Upper lobe of left lung (tissue), 4 donors: Measurements from ENCODE around the gene ERF.

Experiments
- EP300 ChIP-seq, 4 donors: sonication (generic); formaldehyde crosslinking; IDR thresholded peaks; one replicate each; pipeline ENCODE4 v1.5.1; 2017; ENCODE audit warnings: antibody characterized with exemption in 4 of 4, control low read depth in 2 of 4
- POLR2A ChIP-seq, 4 donors: fragments of 450-650 bp; IDR thresholded peaks; one replicate each; pipeline ENCODE4 v1.5.1; 2016 to 2017; ENCODE audit warnings: antibody characterized with exemption in 4 of 4, mild to moderate bottlenecking in 2 of 4
- POLR2AphosphoS5 ChIP-seq, 2 donors: sonication (generic); formaldehyde crosslinking; IDR thresholded peaks; one replicate each; pipeline ENCODE4 v1.5.1; 2017; ENCODE audit warnings: antibody characterized with exemption in 2 of 2
- TF ChIP-seq, protein P1 (sequence below), 6 experiments: fragments of 450-650 bp in 4 of 6; fragments of 200-600 bp in 2 of 6; sonication (generic) in 2 of 6; IDR thresholded peaks; one replicate each; pipeline ENCODE4 v1.5.1; 2016 to 2019; ENCODE audit warnings: antibody characterized with exemption in 6 of 6

DNA sequence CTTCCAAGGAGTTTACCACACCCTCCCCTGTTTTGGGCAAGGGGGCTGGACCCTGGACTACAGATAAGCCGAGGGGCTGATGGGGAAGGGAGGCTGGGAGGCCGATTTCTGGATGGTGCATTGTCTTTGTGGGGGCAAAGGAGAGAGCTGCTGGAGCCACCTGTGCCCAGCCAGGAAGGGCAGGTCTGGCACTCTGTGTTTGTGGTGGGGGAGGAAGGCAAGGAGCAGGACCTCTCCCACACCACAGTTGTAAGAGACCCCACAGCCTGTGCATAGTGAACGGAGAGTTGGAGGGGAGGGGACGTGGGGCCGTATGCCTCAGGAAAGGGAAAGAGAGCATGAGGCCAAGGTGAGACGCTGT, 31.0 kb upstream of the ERF start:
- TF ChIP-seq, protein P1, sequence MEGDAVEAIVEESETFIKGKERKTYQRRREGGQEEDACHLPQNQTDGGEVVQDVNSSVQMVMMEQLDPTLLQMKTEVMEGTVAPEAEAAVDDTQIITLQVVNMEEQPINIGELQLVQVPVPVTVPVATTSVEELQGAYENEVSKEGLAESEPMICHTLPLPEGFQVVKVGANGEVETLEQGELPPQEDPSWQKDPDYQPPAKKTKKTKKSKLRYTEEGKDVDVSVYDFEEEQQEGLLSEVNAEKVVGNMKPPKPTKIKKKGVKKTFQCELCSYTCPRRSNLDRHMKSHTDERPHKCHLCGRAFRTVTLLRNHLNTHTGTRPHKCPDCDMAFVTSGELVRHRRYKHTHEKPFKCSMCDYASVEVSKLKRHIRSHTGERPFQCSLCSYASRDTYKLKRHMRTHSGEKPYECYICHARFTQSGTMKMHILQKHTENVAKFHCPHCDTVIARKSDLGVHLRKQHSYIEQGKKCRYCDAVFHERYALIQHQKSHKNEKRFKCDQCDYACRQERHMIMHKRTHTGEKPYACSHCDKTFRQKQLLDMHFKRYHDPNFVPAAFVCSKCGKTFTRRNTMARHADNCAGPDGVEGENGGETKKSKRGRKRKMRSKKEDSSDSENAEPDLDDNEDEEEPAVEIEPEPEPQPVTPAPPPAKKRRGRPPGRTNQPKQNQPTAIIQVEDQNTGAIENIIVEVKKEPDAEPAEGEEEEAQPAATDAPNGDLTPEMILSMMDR (IDR thresholded peaks at IDR 0.05) = no peak
- TF ChIP-seq POLR2AphosphoS5 (IDR thresholded peaks at IDR 0.05) (no peak), POLR2A (IDR thresholded peaks at IDR 0.05) (no peak), EP300 (IDR thresholded peaks at IDR 0.05) (no peak)
